Right lung (tissue), 10 donors: ENCODE results near the gene LGI1. TPM values are rescaled to one million over a fixed set of nuclear protein-coding genes. Genes with fewer than 3 reads are reported as not detected.

Source experiments
- DNase-seq, 2 donors: peaks; one replicate each; pipeline ENCODE4 v3.0.0-alpha.2; 2013
- long read RNA-seq, 8 donors: transcript quantifications; one replicate each; lab custom pipeline, GENCODE V29; 2026
- polyA plus RNA-seq, 5 donors: library from polyadenylated mRNA; unstranded; fragments of 120-200 nt; gene quantifications; one replicate each; pipeline versions ENCODE4 v1.2.1 to v1.2.3, GENCODE V29; 2013; ENCODE audit warnings: inconsistent platforms in 1 of 5, low replicate concordance in 1 of 5; ENCODE audit not compliant: insufficient read length in 5 of 5, insufficient read depth in 1 of 5

Gene LGI1
- under 1 TPM in 3 of 5 donors, not detected in 2; 0.04 to 0.85 (median 0.14) TPM for polyA plus RNA-seq
- long read RNA-seq, donor 1: 0 reads
- long read RNA-seq, donor 2: 0 reads
- long read RNA-seq, donor 3: 0 reads
- long read RNA-seq, donor 4: 0 reads
- long read RNA-seq, donor 5: 0 reads
- long read RNA-seq, donor 6: 0 reads
- long read RNA-seq, donor 7: 0 reads
- long read RNA-seq, donor 8: 0 reads

DNA sequence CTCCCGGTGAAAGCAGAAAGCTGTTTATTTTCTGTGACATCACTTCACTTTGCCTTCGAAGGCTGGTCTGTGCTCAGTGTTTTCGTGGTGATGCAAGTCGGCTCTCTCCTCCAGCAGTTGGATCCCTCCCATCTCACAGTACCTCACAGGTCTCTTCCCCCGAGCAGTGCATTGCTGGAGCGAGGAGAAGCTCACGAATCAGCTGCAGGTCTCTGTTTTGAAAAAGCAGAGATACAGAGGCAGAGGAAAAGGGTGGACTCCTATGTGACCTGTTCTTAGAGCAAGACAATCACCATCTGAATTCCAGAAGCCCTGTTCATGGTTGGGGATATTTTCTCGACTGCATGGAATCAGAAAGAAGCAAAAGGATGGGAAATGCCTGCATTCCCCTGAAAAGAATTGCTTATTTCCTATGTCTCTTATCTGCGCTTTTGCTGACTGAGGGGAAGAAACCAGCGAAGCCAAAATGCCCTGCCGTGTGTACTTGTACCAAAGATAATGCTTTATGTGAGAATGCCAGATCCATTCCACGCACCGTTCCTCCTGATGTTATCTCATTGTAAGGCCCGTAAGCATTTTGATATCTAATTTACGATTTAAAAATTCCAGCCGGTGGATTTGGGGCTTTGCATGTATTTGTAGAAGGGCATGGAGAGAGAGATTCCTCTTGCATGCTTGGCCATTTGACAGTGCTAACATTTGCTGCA is at the start of gene LGI1:
TSS of gene LGI1 (plus strand) at position 136 of the 707 bp plus-strand sequence. CDS start at position 345, 209 bp downstream.
- no peak for DNase-seq

DNA sequence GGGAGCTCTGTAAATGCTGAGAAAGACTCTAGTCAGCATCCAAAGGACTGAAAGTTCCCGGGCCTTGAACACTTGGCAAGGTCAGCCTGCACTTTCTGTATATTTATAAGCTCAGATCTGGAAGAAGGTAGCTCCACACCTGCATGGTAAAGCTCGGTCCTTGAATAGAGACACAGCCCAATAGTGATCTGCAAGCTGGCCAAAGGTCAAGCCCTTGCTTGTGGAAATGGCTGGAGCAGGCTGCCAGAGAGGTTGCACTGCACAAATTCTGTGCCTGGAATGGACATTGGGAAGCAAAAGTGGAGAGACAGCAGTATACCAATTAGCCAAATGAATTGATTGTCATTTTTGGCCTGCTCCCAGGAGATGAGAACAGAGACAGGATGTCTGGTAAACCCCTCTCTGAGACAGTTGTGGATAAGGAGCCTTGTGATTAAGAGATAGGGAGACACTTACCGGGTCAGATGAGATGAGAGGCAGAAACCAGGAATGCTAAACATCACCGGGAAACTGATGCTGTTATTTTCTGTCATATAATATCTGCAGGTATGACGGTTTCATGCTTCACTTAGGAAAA is 47.3 kb upstream of the LGI1 start:
- DNase-seq: no peak

DNA sequence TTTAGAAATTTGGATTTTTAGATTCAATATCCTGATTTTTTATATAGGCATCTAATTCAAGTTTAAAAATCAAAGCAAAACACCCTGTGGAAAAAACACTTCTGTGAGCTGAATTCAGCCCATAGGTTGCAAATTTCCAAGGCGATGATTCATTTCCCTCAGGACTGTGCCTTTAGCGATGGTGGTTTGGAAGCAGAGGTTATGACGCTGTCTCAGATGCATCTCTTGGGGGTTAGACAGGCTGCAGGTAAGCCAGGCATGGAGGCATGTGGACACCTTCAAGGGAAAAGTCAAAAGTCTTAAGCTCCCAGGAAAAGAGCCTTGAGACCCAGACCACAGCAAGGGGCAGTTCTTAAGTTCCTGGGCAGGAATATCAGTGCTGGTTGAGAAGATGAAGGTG is 45.8 kb upstream of the LGI1 start:
- DNase-seq: no peak

DNA sequence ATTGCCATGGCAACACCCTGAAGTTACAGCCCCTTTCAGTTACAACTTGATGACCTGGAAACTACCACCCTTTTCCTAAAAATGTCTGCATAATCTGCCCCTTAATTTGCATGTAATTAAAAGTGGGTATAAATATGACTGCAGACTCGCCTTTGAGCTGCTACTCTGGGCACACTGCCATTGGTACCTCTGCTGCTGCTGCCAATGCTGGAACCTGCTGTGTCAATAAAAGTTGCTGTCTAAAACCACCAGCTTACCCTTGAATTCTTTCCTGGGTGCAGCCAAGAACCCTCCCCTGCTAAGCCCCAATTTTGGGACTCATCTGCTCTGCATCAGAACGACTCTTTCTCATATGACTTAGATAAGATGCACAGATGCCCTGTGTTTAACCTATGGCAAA is 45.1 kb upstream of the LGI1 start:
- DNase-seq: no peak

DNA sequence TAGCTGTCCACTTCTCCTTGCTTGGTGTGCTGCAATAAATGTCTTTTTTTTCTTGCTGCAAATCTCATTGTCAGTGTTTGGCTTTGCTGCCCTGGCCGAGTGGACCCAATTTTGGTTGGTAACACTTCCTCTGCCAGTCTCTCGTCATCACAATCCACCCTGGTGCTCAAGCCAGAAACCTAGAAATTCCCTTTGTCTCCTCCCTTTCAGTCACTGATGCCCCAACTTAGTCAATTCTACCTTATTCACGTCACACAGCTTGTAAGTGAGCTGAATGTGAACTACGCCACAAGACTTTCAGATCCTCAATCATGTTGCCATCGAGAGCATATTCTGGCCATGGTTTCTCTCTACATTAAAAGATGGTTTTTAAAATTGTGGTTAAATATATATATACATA is 42.4 kb upstream of the LGI1 start:
- no peak for DNase-seq

DNA sequence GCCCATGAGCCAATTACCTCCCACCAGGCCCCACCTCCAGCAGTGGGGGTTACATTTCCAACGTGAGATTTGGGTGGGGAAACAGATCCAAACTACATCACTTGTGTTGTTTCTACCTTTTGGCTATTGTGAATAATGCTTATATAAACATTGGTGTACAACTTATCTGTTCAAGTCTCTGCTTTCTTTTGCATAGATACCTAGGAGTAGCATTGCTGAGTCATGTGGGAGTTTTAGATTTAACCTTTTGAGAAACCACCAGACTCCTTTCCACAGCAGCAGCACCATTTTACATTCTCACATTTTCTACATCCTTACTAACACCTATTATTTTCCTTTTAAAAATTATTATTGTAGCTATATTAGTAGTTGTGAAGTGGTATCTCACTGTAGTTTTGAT is 41.0 kb upstream of the LGI1 start:
- no peak for DNase-seq

DNA sequence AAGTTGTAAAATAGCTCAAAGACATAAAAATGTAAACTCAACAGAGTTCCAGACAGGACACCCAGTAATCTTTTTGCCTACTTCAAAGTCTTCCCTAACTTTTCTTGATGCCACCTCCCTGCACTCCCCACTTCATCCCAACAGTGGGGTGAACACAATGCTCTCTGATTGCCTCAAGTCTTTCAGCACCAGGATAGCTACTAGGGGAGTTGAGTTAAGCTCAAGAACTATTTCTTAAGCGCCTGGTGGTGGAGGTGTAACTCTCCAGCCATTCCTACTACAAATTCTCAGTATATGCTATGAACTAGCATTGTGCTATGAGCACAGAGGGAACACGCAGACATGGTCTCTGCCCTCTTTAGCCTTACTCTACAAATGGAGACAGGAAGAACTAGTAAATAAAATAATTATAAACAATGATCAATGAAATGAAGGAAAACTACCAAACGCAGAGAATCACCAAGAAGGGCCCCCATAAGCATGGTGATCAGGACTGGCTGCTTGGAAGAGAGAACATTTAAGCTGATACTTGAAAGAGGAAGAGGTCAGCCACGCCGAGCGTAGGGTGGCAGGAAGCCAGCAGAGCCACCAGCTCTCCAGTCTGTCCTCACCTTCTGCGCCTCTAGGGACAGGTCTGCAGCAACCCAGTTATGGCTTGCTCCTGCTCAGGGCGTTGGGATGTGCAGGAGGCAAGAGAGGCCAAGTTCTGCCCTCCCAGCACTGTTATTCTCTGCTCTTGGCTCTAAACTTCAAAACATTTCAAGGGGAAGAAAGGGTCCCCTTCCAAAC is 38.6 kb upstream of the LGI1 start:
- no peak for DNase-seq

DNA sequence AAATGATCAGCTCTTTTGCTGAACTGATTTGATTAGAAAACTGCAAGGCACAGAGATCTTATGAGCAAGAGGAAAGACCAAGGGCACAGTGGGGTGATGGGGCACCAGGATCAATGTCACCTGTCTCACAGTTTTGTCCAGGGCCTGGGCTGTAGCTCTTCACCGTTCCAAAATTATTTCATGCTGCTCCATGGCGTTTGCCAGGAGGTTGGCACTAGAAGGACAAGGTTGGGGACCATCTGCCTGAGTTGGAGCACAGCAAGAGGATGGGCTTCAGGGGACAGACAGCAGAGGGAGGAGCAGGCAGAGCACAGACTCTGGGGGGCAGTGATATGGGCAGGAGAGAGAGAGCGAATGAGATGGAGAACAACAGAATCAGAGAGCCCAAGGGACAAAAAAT is 37.8 kb upstream of the LGI1 start:
- DNase-seq: no peak

DNA sequence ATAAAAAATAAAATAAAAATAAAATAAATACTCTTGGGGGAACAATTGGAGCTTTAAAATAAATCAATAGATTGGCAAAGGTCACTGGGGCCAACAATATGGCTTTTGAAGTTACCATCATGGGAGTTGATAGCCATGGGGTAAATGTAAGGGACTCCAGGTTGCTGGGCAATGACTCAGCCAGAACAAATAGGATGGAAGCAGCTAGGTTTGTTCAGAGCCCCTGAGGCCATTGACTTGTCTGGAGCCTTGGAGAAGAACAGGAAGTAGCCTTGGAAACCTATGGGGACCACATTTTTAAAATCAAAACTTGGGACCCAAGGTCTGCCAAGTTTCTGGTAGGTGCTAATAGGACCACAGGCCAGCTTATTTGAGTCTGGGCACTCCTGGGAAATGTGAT is 35.2 kb upstream of the LGI1 start:
- no peak for DNase-seq

DNA sequence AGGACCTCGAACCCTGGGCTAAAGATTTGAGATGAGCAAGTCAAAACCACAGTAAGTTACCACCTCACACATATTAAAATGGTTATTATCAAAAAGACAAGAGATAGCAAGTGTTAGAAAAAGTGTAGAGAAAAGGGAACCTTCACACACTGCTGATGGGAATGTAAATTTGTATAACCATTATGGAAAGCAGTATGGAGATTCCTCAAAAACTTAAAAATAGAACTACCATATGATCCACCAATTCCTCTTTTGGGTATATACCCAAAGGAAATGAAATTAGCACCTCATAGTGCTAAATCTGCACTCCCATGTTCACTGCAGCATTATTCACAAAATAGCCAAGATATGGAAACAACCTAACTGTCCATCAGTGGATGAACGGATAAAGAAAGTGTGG is 34.6 kb upstream of the LGI1 start:
- DNase-seq: no peak

DNA sequence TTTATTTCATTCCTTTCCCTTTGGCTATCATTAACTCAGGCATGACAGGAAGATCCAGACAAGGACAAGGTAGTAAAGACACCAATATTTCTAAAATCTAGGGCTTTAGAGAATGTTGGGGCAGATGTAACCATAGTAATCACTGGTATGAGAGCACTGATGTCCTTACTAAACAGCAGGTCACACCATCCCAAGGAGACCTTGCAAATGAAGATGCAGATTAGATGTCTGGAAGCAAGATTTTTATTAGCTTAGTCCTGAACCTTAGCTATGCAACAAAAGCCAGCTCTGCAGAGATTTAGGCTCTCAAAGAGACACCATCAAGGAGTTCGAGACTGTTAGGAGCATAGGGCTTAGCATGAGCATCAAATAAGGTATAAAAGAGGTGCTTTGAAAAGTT is 31.7 kb upstream of the LGI1 start:
- no peak for DNase-seq

DNA sequence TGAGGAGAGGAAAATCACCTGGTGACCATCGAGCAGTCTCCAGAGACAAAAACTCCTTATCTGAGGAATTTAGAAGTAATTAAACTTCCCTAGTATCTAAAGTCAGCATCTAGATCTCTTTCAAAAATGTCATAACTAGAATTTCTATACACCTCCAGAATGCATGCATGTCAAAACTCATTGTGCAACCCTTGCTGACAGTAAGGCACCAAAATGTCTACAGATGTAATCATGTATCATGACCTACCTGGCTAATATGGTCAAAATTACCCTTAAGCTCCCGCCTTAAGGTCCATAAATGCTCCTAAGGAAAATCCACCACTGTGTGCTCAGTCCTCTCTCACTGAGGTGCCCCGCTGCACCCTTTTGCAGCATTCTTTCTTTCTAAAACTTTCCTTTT is 16.4 kb upstream of the LGI1 start:
- no peak for DNase-seq

DNA sequence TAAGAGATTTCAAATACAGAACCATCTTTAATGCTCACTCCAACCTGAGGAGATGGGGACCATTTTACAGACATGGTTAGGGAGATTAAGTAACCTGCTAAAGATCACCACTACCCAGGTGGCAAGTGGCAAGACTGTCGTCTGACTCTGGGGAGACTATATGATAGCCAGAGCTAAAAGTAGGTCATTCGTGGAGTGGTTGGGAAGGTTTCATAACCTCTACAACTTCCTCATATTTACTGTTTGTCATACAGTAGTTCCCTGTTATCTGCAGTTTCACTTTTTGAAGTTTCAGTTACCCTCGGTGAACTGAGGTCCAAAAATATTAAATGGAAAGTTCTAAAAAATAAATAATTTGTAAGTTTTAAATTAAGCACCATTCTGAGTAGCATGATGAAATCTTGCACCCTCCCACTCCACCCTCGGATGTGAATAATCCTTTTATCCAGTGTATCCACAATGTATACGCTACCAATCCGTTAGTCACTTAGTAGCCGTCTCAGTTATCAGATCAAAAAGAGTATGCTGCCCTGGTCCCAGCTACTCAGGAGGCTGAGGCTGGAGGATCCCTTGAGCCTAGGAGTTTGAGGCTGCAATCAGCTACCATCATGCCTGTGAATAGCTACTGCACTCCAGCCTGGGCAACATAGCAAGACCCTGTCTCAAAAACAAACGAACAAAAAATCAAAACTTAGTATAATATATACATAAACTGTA is 14.9 kb upstream of the LGI1 start:
- DNase-seq: no peak

DNA sequence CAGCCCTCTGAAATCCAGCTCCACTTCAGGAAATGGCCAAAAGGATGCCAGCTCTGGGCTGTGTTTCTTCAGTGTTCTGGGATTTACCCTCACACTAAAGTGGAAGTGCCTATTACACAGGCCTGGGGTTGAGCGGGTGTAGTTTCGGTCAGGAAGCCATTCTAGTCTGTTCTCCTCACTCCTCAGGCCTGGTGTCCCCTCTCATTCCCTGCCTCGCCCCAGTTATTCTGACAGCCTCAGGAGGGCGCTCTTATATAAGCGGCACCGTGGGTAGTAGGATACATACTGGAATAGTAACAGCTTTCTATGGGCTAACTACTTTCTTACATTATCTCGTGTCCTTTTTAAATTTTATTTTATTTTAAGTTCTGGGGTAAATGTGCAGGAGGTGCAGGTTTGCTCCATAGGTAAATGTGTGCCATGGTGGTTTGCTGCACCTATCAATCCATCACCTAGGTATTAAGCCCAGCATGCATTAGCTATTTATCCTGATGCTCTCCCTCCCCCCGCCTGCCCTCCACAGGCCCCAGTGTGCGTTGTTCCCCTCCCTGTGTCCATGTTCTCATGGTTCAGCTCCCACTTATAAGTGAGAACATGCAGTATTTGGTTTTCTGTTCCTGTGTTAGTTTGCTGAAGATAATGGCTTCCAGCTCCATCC is 12.2 kb upstream of the LGI1 start:
- DNase-seq: no peak

DNA sequence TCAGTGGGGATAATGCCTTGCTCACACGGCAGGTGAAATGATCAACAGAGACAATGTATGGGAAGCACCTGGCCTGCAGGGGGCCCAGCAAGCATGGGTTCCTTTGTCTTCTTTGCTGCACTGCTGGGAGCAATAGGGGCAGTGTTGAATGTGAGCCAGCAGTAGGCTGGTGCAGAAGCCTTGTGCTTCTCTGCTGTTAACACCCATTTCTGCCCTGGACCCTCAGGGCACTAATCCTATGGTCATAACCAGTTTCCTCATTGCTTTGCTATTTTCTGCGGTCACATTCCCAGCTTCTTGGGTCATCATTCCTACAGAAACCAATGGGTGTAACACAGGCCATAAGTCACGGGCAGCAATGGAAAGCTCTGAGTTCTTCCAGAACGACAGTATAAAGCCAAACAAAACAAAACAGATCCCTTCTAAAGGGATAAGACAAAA is 10.9 kb upstream of the LGI1 start:
- DNase-seq: no peak

DNA sequence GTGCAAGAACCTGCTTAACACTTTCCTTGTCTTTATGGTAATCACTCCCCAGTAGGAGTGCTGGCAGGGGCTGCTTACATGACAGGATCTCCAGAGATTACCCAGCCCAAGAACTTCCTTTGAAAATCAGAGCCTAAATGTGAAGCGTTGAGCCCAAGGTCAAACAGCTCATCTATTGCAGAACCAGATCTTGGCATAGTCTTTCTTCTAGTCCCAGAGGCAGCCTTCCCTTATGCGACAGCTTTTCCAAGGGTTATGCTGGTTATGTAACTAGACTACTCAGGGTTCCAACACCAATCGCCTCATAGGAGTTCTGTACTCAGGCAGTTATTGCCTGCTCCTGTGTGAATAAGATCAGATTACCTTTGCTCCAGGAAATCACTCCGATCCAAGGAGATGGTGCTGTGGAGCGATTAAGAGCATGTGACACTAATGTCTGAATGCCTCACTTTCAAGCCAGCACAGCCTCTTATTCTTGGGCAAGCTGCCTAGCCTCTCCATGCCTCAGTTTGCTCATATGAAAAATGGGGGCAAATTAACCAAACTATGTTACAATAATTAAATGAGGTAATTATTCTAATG is 8.4 kb upstream of the LGI1 start:
- no peak for DNase-seq

DNA sequence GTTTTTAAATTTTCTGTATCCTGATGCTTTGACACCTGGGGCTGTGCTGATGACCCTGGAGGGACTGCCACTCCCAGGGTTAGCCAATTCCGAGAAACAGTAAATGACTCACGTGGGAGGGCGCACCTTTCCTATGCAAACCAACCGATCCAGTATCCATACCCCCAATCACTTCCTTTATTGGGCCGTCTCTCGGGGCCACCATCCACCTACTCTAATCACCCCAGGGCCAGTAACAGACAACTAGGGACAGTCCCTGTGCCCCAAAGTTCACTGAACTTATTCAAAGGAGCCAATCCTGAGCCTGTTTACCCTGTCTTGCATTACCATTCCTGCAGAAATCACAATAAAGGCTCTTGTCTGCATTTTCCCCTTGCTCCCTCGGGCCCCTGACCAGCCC is 6.6 kb upstream of the LGI1 start:
- no peak for DNase-seq

DNA sequence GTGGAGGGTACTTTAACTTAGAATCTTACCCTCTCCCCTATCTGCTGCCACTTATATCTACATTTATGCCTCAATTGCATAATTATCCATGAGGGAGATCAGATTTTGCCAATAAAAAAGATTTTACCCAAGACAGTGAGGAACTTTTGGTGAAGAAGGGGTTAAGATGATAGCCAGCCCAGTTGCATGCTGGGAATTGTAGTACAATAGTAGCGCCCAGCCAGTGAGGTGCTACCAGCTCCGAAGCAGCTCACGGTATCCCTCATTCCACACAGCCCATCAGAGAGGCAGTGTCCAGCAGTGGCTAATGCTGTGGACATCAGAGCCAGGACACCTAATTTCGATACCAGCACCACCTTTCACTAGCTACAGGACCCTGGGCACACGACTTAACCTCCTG is 5.9 kb upstream of the LGI1 start:
- no peak for DNase-seq

DNA sequence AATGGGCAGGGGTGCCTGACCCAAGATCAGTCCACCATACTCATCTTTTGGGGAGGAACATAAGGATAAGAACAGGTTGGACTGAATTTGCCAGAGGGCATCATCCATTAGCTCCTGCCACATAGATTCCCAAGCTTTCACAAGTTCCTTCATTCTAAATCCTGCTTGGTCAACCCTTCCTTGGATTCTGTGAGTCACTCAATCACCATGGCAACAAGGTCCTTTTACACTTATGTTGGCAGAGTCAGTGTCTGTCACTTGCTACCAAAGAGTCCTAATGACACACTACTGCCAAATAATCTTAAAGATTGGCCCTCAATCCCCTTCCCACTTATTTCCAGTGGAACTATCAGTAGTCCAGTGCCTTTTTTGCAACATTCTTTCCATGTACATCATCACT is 5.0 kb upstream of the LGI1 start:
- DNase-seq: no peak

DNA sequence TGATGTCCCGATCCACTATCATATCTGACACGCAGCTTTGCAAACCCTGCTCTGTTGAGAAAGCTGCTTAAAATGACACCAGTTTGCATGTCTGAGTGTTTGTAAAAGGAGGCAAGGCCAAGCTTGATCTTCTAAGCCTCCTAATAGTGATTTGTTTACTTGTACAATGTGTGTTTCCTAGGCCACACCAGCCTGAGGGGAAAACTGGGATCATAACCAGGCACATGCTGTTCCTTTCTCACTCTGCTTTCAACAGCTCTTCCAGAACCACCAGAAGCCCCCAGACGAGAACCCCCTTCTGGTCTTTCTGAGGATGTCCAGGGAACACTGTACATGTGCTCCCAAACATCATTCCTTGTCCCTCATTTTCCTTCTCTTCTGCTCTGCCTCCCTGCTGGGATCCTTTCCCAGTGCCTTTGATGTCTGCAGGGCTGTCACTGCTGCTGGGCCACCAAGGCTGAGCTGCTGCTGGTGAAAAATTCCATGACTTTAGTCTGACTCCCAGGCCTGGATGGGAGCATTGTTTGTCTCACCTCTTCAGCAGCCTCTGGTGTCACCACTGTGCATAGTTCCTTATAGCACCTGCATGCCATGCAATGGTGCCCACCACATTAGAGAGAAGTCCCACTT is 4.0 kb upstream of the LGI1 start:
- no peak for DNase-seq

DNA sequence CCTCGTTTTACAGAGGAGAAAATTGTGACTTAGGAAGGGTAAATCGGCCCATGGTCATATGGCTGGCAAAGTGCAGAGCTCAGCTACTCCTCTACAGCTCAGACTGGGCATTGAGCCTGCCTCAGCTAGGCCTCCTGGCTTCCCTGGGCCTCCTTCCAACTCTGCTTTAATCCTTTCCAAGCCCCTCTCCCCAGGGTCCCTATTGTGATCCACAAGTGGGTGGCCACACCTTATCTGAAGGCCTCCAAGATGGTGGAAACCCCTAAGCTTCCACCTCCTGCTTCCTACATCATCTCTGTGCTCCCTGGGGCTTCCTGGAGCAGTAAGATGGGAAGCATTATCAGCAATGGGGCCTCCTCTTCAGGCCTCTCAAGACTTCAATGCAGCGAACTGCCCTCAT is 3.0 kb upstream of the LGI1 start:
- no peak for DNase-seq
